GM12878 (cell line): Measurements from ENCODE around the gene PPP1R1C. TPM values are rescaled to one million over a fixed set of nuclear protein-coding genes. Genes with fewer than 3 reads are reported as not detected.

Experiments used
- ATAC-seq: fragments of 200-7000 bp; cut with Tn5 transposase; 3 replicates; pipeline ENCODE4 v1.9.1; 2020; ENCODE audit warnings: mild to moderate bottlenecking, moderate library complexity
- BruUV-seq: library from RNA; stranded (reverse); fragments of 400-500 nt; replicated peaks from 2 replicates; lab custom pipeline; 2021; lab: Mats Ljungman, UMichigan
- CTCF ChIA-PET: fragments of 300-600 bp; sonication (Branson Sonifier 250); formaldehyde crosslinking; extraction: SDS; loops from one replicate; lab custom pipeline; 2021; ENCODE audit warnings: inconsistent platforms; lab: Yijun Ruan, JAX
- POLR2A ChIA-PET: fragments of 350-600 bp; formaldehyde crosslinking; extraction: SDS; loops from one replicate; lab custom pipeline; 2021; ENCODE audit warnings: inconsistent platforms; lab: Charles Lee
- RAD21 ChIA-PET: fragments of 300-600 bp; sonication (Branson Sonifier 250); formaldehyde crosslinking; loops from one replicate; lab custom pipeline; 2023; ENCODE audit warnings: antibody characterized with exemption; ENCODE audit not compliant: unreplicated experiment; lab: Charles Lee
- SMC1A ChIA-PET: fragments of 300-600 bp; sonication (Branson Sonifier 250); formaldehyde crosslinking; loops from one replicate; lab custom pipeline; 2023; ENCODE audit not compliant: unreplicated experiment, uncharacterized antibody; lab: Charles Lee
- DNase-seq: peaks from one replicate; pipeline ENCODE4 v3.0.0-alpha.2; 2011; ENCODE audit warnings: low read depth, low spot score
- FAIRE-seq: peaks from 3 replicates; lab custom pipeline; 2011; peaks lifted over from hg19 to GRCh38; lab: Jason Lieb, UNC
- H2AFZ ChIP-seq: 2 replicates; pipeline ENCODE4 v1.6.0; 2011; ENCODE audit warnings: low read depth, low read length, control low read depth; ENCODE audit not compliant: control insufficient read depth
- H3K27ac ChIP-seq: 2 replicates; pipeline ENCODE4 v1.5.1; 2011; ENCODE audit warnings: control low read depth; ENCODE audit not compliant: control insufficient read depth, insufficient read depth
- H3K27me3 ChIP-seq, 2 experiments: replicated peaks in 1 of 2; 2 replicates each; pipeline versions ENCODE4 v1.6.0 to v1.6.1; 2011; ENCODE audit warnings: low read length in 1 of 2; ENCODE audit not compliant: control insufficient read depth in 2 of 2, insufficient read depth in 2 of 2
- H3K36me3 ChIP-seq, 2 experiments: 2 replicates each; pipeline ENCODE4 v1.5.1; 2011; ENCODE audit warnings: low read length in 1 of 2; ENCODE audit not compliant: control insufficient read depth in 2 of 2, insufficient read depth in 2 of 2
- H3K4me1 ChIP-seq: 2 replicates; pipeline ENCODE4 v1.6.1; 2011; ENCODE audit warnings: mild to moderate bottlenecking, low read length, moderate library complexity, mixed read lengths; ENCODE audit not compliant: control insufficient read depth, insufficient read depth
- H3K4me2 ChIP-seq: 2 replicates; pipeline ENCODE4 v1.6.0; 2011; ENCODE audit warnings: control low read depth; ENCODE audit not compliant: control insufficient read depth, insufficient read depth
- H3K4me3 ChIP-seq: fragments of 200-600 bp; sonication (generic); 2 replicates; pipeline ENCODE4 v1.5.1; 2016
- H3K79me2 ChIP-seq: 2 replicates; pipeline ENCODE4 v1.6.0; 2011; ENCODE audit warnings: low read length; ENCODE audit not compliant: control insufficient read depth, insufficient read depth
- H3K9ac ChIP-seq: 2 replicates; pipeline ENCODE4 v1.8.0; 2011; ENCODE audit warnings: low read length, control low read depth, mixed read lengths; ENCODE audit not compliant: control insufficient read depth, insufficient read depth
- H3K9me3 ChIP-seq: replicated peaks from 3 replicates; pipeline ENCODE4 v1.5.1; 2011; ENCODE audit warnings: mild to moderate bottlenecking, low read length; ENCODE audit not compliant: control insufficient read depth, insufficient read depth
- H4K20me1 ChIP-seq: 2 replicates; pipeline ENCODE4 v1.6.0; 2011; ENCODE audit not compliant: control insufficient read depth, insufficient read depth
- ASH2L ChIP-seq: fragments of 300-600, 200-600 bp; sonication (generic); IDR thresholded peaks from 2 replicates; pipeline ENCODE4 v1.6.1; 2017; ENCODE audit warnings: low read depth, mild to moderate bottlenecking, borderline replicate concordance
- MTA3 ChIP-seq: IDR thresholded peaks from 2 replicates; pipeline ENCODE4 v1.6.1; 2012; ENCODE audit warnings: low read length, inconsistent platforms, borderline replicate concordance
- NRF1 ChIP-seq: conservative IDR thresholded peaks from 2 replicates; pipeline ENCODE4 v1.6.1; 2011; ENCODE audit warnings: mild to moderate bottlenecking, low read depth, low read length, improper control_type of control experiment
- RBBP5 ChIP-seq: fragments of 200-600 bp; sonication (generic); conservative IDR thresholded peaks from 2 replicates; pipeline ENCODE4 v1.6.1; 2016
- SMARCA5 ChIP-seq: fragments of 450-650 bp; IDR thresholded peaks from 2 replicates; pipeline ENCODE4 v1.6.1; 2017; ENCODE audit warnings: mild to moderate bottlenecking
- ZNF207 ChIP-seq: fragments of 450-650 bp; IDR thresholded peaks from 2 replicates; pipeline ENCODE4 v1.6.1; 2014; ENCODE audit warnings: antibody characterized with exemption, mild to moderate bottlenecking, borderline replicate concordance
- ZNF274 ChIP-seq: IDR thresholded peaks from one replicate; pipeline ENCODE4 v1.8.0; 2011; ENCODE audit not compliant: insufficient read length, insufficient read depth
- WGBS: methylation state at CpG from one replicate; pipeline ENCODE4 v1.1.6; 2016; ENCODE audit warnings: low lambda C conversion rate; ENCODE audit not compliant: insufficient replicate concordance, insufficient coverage; ENCODE audit errors: missing lambda C conversion rate; 5-methylcytosine and 5-hydroxymethylcytosine counted together
- in situ Hi-C: fragments of 300-500 bp; cut with MboI; formaldehyde crosslinking; loops from 9 replicates; pipeline ENCODE4 v1.14.3; 2018; ENCODE audit warnings: mixed read lengths
- intact Hi-C: fragments of 100-400 bp; cut with micrococcal nuclease; formaldehyde crosslinking; loops from one replicate; pipeline ENCODE4 v1.14.2; 2022; ENCODE audit not compliant: unreplicated experiment
- polyA plus RNA-seq, 11 experiments: library from polyadenylated mRNA; depleted of rRNA in 4 of 11; unstranded in 6 of 11; stranded (reverse) in 5 of 11; fragments of >200 nt; fragmentation: Nextera tagmentation in 4 of 11; fragmentation: Illumina TruSeq in 1 of 11; extraction: Ambion mirVana in 4 of 11; extraction: Trizol in 1 of 11; gene quantifications; 1 replicate in 1 of 11; 2 replicates in 10 of 11; pipeline versions ENCODE4 v1.2.1 to v1.2.3, GENCODE V29; 2011 to 2016; ENCODE audit warnings: inconsistent platforms in 2 of 11, missing spikeins in 2 of 11, low read depth in 1 of 11
- total RNA-seq, 4 experiments: library from RNA; depleted of rRNA in 3 of 4; stranded (reverse); fragments of >200 nt in 3 of 4; fragmentation: Illumina TruSeq in 1 of 4; extraction: Trizol in 1 of 4; gene quantifications; 2 replicates each; pipeline versions ENCODE4 v1.2.1 to v1.2.3, GENCODE V29; 2013 to 2021
- TF ChIP-seq, protein P1 (sequence below): IDR thresholded peaks from 2 replicates; pipeline ENCODE4 v1.6.1; 2012; ENCODE audit warnings: low read depth, low read length, improper control_type of control experiment
- TF ChIP-seq, protein P2 (sequence below): IDR thresholded peaks from 2 replicates; pipeline ENCODE4 v1.6.1; 2012; ENCODE audit warnings: improper control_type of control experiment, low read depth, low read length; ENCODE audit not compliant: insufficient replicate concordance

Gene PPP1R1C
- total and polyA plus RNA-seq, 10 of the 15 experiments (the other 5 are each of a cell fraction or from before 2014, with no cell fraction given), result 0.11 TPM; not detected in 9

- TF ChIP-seq ZNF274, result no peak
- TF ChIP-seq, all 136 proteins: peak for 0
These were observed 76.1 kb downstream of the PPP1R1C start (continued) for GRCh38 chr2:182061739-182062138.

GRCh38 chr2:182062329-182062972 is 76.8 kb downstream of the PPP1R1C start:
- Histone ChIP-seq H3K9me3 (no peaks in the 10 kb centered on the region), H3K4me1 (no peaks in the 10 kb centered on the region), H3K27ac (no peak overlapping the region), H3K9ac (no peak overlapping the region), H3K27me3 (no peaks in the 10 kb centered on the region), H3K79me2 (no peaks in the 10 kb centered on the region), H2AFZ (no peak overlapping the region), H3K4me3 (no peak overlapping the region), H3K4me2 (no peak overlapping the region)
- WGBS, result 21% methylated on average over 3 of the region's 3 CpGs
- SMC1A ChIA-PET, result interaction anchor here (1.3 kb wide), 1 partner anchor 16 kb away, joined by 3 read pairs; no protein-coding TSS in a partner anchor
- RAD21 ChIA-PET, result no interaction called here
- CTCF ChIA-PET, result interaction anchor here (1.5 to 3.2 kb wide), 2 partner anchors 11 to 15 kb away, joined by 3 to 13 read pairs; no protein-coding TSS in a partner anchor
- no peak for DNase-seq
- intact Hi-C loops, result no loop called here
- ATAC-seq, result no peak
- in situ Hi-C loops, result no loop called here
- POLR2A ChIA-PET, result no interaction called here
- BruUV-seq, result no TSS peak
- FAIRE-seq, result no peak
- TF ChIP-seq ZNF207, result no peak
- TF ChIP-seq, protein P1, sequence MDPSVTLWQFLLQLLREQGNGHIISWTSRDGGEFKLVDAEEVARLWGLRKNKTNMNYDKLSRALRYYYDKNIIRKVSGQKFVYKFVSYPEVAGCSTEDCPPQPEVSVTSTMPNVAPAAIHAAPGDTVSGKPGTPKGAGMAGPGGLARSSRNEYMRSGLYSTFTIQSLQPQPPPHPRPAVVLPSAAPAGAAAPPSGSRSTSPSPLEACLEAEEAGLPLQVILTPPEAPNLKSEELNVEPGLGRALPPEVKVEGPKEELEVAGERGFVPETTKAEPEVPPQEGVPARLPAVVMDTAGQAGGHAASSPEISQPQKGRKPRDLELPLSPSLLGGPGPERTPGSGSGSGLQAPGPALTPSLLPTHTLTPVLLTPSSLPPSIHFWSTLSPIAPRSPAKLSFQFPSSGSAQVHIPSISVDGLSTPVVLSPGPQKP, result no peak
- TF ChIP-seq MTA3, result no peak
- TF ChIP-seq, protein P2, sequence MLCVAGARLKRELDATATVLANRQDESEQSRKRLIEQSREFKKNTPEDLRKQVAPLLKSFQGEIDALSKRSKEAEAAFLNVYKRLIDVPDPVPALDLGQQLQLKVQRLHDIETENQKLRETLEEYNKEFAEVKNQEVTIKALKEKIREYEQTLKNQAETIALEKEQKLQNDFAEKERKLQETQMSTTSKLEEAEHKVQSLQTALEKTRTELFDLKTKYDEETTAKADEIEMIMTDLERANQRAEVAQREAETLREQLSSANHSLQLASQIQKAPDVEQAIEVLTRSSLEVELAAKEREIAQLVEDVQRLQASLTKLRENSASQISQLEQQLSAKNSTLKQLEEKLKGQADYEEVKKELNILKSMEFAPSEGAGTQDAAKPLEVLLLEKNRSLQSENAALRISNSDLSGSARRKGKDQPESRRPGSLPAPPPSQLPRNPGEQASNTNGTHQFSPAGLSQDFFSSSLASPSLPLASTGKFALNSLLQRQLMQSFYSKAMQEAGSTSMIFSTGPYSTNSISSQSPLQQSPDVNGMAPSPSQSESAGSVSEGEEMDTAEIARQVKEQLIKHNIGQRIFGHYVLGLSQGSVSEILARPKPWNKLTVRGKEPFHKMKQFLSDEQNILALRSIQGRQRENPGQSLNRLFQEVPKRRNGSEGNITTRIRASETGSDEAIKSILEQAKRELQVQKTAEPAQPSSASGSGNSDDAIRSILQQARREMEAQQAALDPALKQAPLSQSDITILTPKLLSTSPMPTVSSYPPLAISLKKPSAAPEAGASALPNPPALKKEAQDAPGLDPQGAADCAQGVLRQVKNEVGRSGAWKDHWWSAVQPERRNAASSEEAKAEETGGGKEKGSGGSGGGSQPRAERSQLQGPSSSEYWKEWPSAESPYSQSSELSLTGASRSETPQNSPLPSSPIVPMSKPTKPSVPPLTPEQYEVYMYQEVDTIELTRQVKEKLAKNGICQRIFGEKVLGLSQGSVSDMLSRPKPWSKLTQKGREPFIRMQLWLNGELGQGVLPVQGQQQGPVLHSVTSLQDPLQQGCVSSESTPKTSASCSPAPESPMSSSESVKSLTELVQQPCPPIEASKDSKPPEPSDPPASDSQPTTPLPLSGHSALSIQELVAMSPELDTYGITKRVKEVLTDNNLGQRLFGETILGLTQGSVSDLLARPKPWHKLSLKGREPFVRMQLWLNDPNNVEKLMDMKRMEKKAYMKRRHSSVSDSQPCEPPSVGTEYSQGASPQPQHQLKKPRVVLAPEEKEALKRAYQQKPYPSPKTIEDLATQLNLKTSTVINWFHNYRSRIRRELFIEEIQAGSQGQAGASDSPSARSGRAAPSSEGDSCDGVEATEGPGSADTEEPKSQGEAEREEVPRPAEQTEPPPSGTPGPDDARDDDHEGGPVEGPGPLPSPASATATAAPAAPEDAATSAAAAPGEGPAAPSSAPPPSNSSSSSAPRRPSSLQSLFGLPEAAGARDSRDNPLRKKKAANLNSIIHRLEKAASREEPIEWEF, result no peak
- no peak for TF ChIP-seq NRF1
- TF ChIP-seq RBBP5, result no peak
- no peak for TF ChIP-seq ASH2L
- TF ChIP-seq SMARCA5, result no peak
- TF ChIP-seq, all 136 proteins: peak for 0
- Histone ChIP-seq H4K20me1 (no peaks in the 10 kb centered on the region), H3K36me3 (no peaks in the 10 kb centered on the region)
